Heart left ventricle (tissue), 16 donors: ENCODE data around the gene IKBKG. TPM values are rescaled to one million over a fixed set of nuclear protein-coding genes. Genes with fewer than 3 reads are reported as not detected.
"Not testable (repeated sequence)": the region's sequence is repeated elsewhere in the genome, so short reads cannot be mapped to it uniquely, and the experiment has no call there.

ENCODE experiments used
- ATAC-seq, 4 donors: fragments of 200-7000 bp; cut with Tn5 transposase; one replicate each; pipeline ENCODE4 v1.9.1; 2020 to 2022; ENCODE audit warnings: moderate library complexity in 4 of 4, mild to moderate bottlenecking in 3 of 4, moderate number of reproducible peaks in 1 of 4
- DNase-seq, 5 donors: peaks; one replicate each; pipeline ENCODE4 v3.0.0-alpha.2; 2020
- H3K27ac ChIP-seq, 12 donors: fragments of 200-600 bp; sonication (generic) in 4 of 12; one replicate each; pipeline versions ENCODE4 v1.5.0 to v1.8.0; 2016 to 2022; ENCODE audit warnings: mild to moderate bottlenecking in 2 of 12
- H3K27me3 ChIP-seq, 9 donors: fragments of 200-600 bp; sonication (generic) in 2 of 9; one replicate each; pipeline versions ENCODE4 v1.5.1 to v1.8.0; 2016 to 2022; ENCODE audit warnings: mild to moderate bottlenecking in 3 of 9
- H3K36me3 ChIP-seq, 9 donors: fragments of 200-600 bp; sonication (generic) in 2 of 9; one replicate each; pipeline versions ENCODE4 v1.5.0 to v1.8.0; 2018 to 2022; ENCODE audit warnings: mild to moderate bottlenecking in 2 of 9
- H3K4me1 ChIP-seq, 12 donors: fragments of 200-600 bp; sonication (generic) in 4 of 12; one replicate each; pipeline versions ENCODE4 v1.5.0 to v1.8.0; 2016 to 2022; ENCODE audit warnings: mild to moderate bottlenecking in 3 of 12
- H3K4me3 ChIP-seq, 12 donors: fragments of 200-600 bp; sonication (generic) in 4 of 12; one replicate each; pipeline versions ENCODE4 v1.5.0 to v1.8.0; 2017 to 2022; ENCODE audit warnings: mild to moderate bottlenecking in 9 of 12, moderate library complexity in 4 of 12
- H3K9me3 ChIP-seq, 12 donors: fragments of 200-600 bp; sonication (generic) in 4 of 12; one replicate each; pipeline versions ENCODE4 v1.5.0 to v1.8.0; 2016 to 2022; ENCODE audit warnings: mild to moderate bottlenecking in 1 of 12
- CTCF ChIP-seq, 12 donors: fragments of 200-600 bp; sonication (generic) in 4 of 12; IDR thresholded peaks; one replicate each; pipeline versions ENCODE4 v1.5.0 to v1.8.0; 2018 to 2022; ENCODE audit warnings: antibody characterized with exemption in 12 of 12, mild to moderate bottlenecking in 5 of 12
- POLR2A ChIP-seq, 2 donors: fragments of 450-650 bp; IDR thresholded peaks; one replicate each; pipeline ENCODE4 v1.6.1; 2017; ENCODE audit warnings: antibody characterized with exemption in 2 of 2, mild to moderate bottlenecking in 2 of 2, moderate library complexity in 2 of 2
- WGBS, 4 donors: extraction: QIAGEN DNeasy Blood & Tissue Kit in 2 of 4; methylation state at CpG; one replicate each; pipeline versions ENCODE4 v1.1.5 to v1.1.7; 2013 to 2018; 5-methylcytosine and 5-hydroxymethylcytosine counted together
- intact Hi-C, 10 donors: fragments of 100-400 bp; cut with DNase I; formaldehyde crosslinking; loops; one replicate each; pipeline versions ENCODE4 v1.11.1 to v1.14.2; 2022
- long read RNA-seq, 3 donors: library from polyadenylated mRNA; unstranded; transcript quantifications; one replicate each; pipeline ENCODE4 v2.0.0, GENCODE V29; 2020 to 2021
- polyA plus RNA-seq, 2 donors: library from polyadenylated mRNA; stranded (reverse); fragments of 200-250 nt; gene quantifications; one replicate each; pipeline ENCODE4 v1.2.3, GENCODE V29; 2013
- total RNA-seq, 9 donors: library from RNA; depleted of rRNA in 2 of 9; stranded (reverse); fragments of >200 nt in 2 of 9; fragmentation: NEBNext Ultra II Directional in 3 of 9; extraction: Animal tissue kit (Norgen Biotek cat#: 25700) in 3 of 9; gene quantifications; one replicate each; pipeline versions ENCODE4 v1.1.0 to v1.2.4, GENCODE V29; 2016 to 2023
- donor health status: ischemic (EF 13 %, LVEDD 7.1; RV severe dilation, severe dysfunction).
- donor health status: healthy with polysubstance abuse.
- donor health status: DM: no; HTN: yes; CAD: no.
- donor health status: DM: no; HTN: no; CAD: no.
- donor health status: ischemic (EF 25% LVEDD 6.9; RV normal size, moderate dysfunction).
- donor health status: ischemic (EF 25% LVEDD 5.7; RV mildly dilated, moderate dysfunction).
- donor health status: healthy.
- donor health status: DM: yes; HTN: yes; CAD: no.
- donor health status: ischemic (EF 35%, LVEDD 5.7; RV mildly dilated, moderate dysfunction).
- donor health status: nonischemic (EF 11% LVEDD 7.7; RV severe dilation, severe dysfunction).
- donor health status: DM: yes; HTN: yes; CAD: no.
- donor health status: PGD.
- donor health status: ischemic (EF 29% LVEDD 5.4; RV normal size, mild dysfunction).
- donor health status: nonischemic (EF 23%, LVEDD 6.1; RV moderate dilation, normal function).

IKBKG gene
- 10 to 100 TPM in 8 of 9 donors, 1 to 10 TPM in 1; 7.1 to 25.4 (median 15.3) TPM for total RNA-seq
- 10 to 100 TPM; 13.0 to 29.4 TPM for polyA plus RNA-seq
- long read RNA-seq, donor 1, transcript IKBKG-206 (10 exons, 2,299 nt), result major isoform, 8 of 16 reads
- long read RNA-seq, donor 1, partial matches to known transcripts, result 2 of 16 reads
- long read RNA-seq, donor 1, other reads (novel, unspliced or antisense), result 4 of 16 reads
- long read RNA-seq, donor 2, transcript IKBKG-206 (10 exons, 2,299 nt), result major isoform, 36 of 53 reads
- long read RNA-seq, donor 2, transcript IKBKG-214 (10 exons, 2,069 nt), result minor isoform, 5 of 53 reads
- long read RNA-seq, donor 2, partial matches to known transcripts, result 2 of 53 reads
- long read RNA-seq, donor 2, other reads (novel, unspliced or antisense), result 8 of 53 reads
- long read RNA-seq, donor 3, transcript IKBKG-214 (10 exons, 2,069 nt), result minor isoform, 5 of 31 reads
- long read RNA-seq, donor 3, transcript IKBKG-206 (10 exons, 2,299 nt), result major isoform, 20 of 31 reads
- long read RNA-seq, donor 3, partial matches to known transcripts, result 1 of 31 reads
- long read RNA-seq, donor 3, other reads (novel, unspliced or antisense), result 4 of 31 reads

GRCh38 chrX:154547245-154548027 is at the start of gene IKBKG:
Gene IKBKG (plus strand): TSS chrX:154547620. CDS start chrX:154552003, 4,383 bp downstream.
- ATAC-seq (peak; percentile 94 to 96 (median 94)), DNase-seq (peak; percentile 91 to 94 (median 92))
- no peak for TF ChIP-seq CTCF (IDR thresholded peaks at IDR 0.05)
- TF ChIP-seq POLR2A (IDR thresholded peaks at IDR 0.05), result peak in 1 of 2 donors; percentile 26
- H3K27me3 ChIP-seq, result peaks cover 0 to 2% (median 0%) of the 10 kb centered on the region in 9 donors
- peak within 1 kb of the TSS; percentile 59 to 89 (median 72) for H3K4me3 ChIP-seq
- H3K36me3 ChIP-seq, result peaks cover 0 to 11% (median 0%) of the 10 kb centered on the region in 9 donors
- H3K9me3 ChIP-seq, result peaks cover 0 to 13% (median 0%) of the 10 kb centered on the region in 12 donors
- intact Hi-C loops, result no loop called here
- peaks cover 0 to 50% (median 12%) of the 10 kb centered on the region in 12 donors for H3K4me1 ChIP-seq
- 1 to 44% (median 20%) methylated on average over 57 to 69 of the region's 69 CpGs for WGBS, 4 donors
- peak within 1 kb of the TSS; percentile 67 to 98 (median 90) for H3K27ac ChIP-seq

GRCh38 chrX:154501423-154501822 is 46.0 kb upstream of the IKBKG start:
- 91 to 97% (median 95%) methylated on average over 7 of the region's 7 CpGs for WGBS, 4 donors
- H3K27me3 ChIP-seq, H3K4me3 ChIP-seq, H3K4me1 ChIP-seq, H3K27ac ChIP-seq, DNase-seq, intact Hi-C loops, ATAC-seq, H3K9me3 ChIP-seq: not testable (repeated sequence)
- H3K36me3 ChIP-seq, result peaks cover 0 to 13% (median 0%) of the 10 kb centered on the region in 9 donors

GRCh38 chrX:154502098-154502497 is 45.3 kb upstream of the IKBKG start:
- TF ChIP-seq POLR2A (IDR thresholded peaks at IDR 0.05) (no peak), CTCF (IDR thresholded peaks at IDR 0.05) (no peak)
- no peak for ATAC-seq
- intact Hi-C loops, result no loop called here
- DNase-seq, result no peak
- WGBS, 4 donors, result 79 to 90% (median 85%) methylated on average over 8 of the region's 8 CpGs
- H3K27ac ChIP-seq, result no peak overlapping the region
- H3K36me3 ChIP-seq, result peaks cover 0 to 16% (median 6%) of the 10 kb centered on the region in 9 donors
- H3K4me1 ChIP-seq, result no peaks in the 10 kb centered on the region
- no peaks in the 10 kb centered on the region for H3K9me3 ChIP-seq
- H3K27me3 ChIP-seq, result no peaks in the 10 kb centered on the region
- H3K4me3 ChIP-seq, result no peak overlapping the region

GRCh38 chrX:154502989-154503388 is 44.4 kb upstream of the IKBKG start:
- H3K27ac ChIP-seq, result no peak overlapping the region
- intact Hi-C loops, result no loop called here
- no peaks in the 10 kb centered on the region for H3K27me3 ChIP-seq
- no peaks in the 10 kb centered on the region for H3K4me1 ChIP-seq
- no peak overlapping the region for H3K4me3 ChIP-seq
- DNase-seq (no peak), ATAC-seq (no peak)
- 84 to 92% (median 86%) methylated on average over 3 of the region's 3 CpGs for WGBS, 4 donors
- peaks cover 0 to 20% (median 8%) of the 10 kb centered on the region in 9 donors for H3K36me3 ChIP-seq
- TF ChIP-seq POLR2A (IDR thresholded peaks at IDR 0.05) (no peak), CTCF (IDR thresholded peaks at IDR 0.05) (no peak)
- no peaks in the 10 kb centered on the region for H3K9me3 ChIP-seq
